Lung microvascular endothelial cell (primary cell): ENCODE measurements around the gene MAP6D1. TPM values are rescaled to one million over a fixed set of nuclear protein-coding genes. Genes with fewer than 3 reads are reported as not detected.

Source experiments
- DNase-seq, 2 donors: peaks; one replicate each; pipeline versions ENCODE4 v3.0.0 to v3.0.0-alpha.2; 2010; ENCODE audit warnings: low read depth in 2 of 2
- total RNA-seq: library from RNA; depleted of rRNA; stranded (reverse); fragments of >200 nt; gene quantifications from 2 replicates; pipeline ENCODE4 v1.2.1, GENCODE V29; 2014

MAP6D1 gene
- total RNA-seq = 0.60 and 1.7 TPM in 2 replicates

DNA sequence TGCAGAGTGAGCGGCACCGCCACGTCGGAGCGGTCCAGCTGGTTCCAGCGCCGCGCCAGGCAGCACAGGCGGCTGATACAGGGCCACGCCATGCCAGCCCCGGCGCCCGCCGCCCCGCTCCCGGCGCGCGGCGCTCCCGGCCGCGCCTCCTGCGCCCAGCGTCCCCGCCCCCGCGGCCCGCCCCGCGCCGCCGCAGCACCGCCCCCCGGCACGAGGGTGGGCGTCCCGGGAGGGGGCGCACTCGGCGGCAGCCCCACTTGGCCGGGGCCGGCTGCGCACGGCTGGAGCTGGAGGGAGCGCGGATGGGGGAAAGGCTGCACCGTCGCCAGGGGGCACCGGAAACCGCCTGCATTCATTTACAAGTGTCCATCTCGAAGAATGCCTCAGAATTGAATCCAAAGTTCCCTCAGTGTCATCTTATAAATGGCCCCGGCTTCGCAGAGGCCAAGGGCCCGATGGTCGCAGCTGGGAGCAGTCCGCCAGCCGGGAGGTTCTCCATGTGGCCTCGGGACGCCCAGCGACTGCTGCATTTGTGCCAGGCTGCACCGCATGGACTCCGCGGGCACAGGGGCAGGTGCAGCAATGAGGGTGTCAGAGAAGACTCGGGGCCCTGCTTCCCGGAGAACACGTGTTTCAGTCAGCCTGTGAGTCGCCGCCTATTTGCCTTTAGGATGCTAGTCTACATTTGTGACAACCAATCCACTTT lies at the start of gene MAP6D1:
Gene MAP6D1 (minus strand): TSS at position 122 of the 706 bp plus-strand sequence. CDS start 30 bp downstream, at position 92.
- DNase-seq = peak; percentile 36 to 50

DNA sequence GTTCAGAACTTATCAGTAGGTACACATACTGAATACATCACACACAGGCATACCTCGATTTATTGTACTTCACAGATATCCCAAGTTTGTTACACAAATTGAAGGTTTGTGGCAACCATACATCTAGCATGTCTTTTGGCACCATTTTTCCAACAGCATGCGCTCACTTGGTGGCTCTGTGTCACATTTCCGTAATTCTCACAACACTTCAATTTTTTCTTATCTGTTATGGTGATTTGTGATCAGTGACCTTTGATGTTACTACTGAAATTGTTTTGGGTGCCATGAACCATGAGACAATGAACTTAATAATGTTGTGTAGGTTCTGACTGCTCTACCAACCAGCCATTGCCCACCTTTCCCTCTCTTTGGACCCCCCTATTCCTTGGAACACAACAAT lies 48.5 kb upstream of the MAP6D1 start:
- DNase-seq = no peak

DNA sequence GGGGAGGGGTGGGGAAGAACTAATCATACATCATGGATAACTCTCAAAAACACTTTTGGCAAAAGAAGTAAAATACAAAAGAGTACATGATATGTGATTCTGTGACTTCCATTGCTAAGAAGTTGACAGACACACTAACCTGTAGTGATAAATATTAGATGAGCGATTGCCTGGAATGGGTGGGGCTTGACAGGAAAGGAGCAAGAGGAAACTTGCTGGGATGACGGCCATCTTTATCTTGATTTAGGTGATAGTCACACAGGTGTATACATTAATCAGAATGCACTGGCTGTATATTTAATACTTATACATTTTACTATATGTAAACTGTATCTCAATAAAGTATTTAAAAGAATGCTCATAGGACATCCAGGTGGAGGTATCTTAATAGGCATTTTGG lies 46.2 kb upstream of the MAP6D1 start:
- DNase-seq = no peak

DNA sequence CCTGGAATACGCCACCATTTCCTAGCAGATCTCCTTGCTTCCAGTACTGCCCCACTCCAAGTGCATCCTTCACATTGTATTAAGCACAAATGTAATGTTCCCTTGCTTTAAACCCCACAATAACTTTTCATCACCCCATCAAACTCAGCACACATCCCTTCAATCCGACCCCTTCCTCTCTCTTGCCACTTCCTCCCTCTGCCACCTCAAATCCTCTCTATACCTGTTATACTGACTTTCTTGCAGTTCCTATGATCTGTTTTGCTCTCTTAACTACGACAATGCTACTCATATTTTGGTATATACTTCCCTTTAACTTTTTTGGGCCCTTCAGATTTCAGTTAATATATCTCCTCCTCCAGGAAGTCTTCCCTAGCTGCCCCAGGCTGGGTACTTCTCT lies 45.2 kb upstream of the MAP6D1 start:
- no peak for DNase-seq

DNA sequence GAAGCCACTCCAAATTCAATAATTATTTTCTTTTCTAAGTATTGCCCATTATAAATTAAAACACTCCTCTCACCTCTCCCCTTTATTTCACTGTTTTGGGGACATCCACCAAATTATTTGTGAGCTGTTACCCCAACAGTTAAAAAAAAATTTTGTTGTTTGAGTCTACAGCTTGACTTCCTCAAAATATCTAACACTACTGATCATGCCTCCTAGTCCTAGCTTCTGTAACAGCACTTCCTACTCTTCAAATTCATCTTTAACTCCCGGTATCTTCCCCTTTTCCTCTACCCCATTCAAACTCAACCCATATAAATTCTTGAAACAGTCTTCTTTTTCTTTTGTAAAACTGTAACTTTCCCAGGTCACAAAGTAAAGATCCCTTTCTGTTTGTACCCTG lies 43.4 kb upstream of the MAP6D1 start:
- no peak for DNase-seq

DNA sequence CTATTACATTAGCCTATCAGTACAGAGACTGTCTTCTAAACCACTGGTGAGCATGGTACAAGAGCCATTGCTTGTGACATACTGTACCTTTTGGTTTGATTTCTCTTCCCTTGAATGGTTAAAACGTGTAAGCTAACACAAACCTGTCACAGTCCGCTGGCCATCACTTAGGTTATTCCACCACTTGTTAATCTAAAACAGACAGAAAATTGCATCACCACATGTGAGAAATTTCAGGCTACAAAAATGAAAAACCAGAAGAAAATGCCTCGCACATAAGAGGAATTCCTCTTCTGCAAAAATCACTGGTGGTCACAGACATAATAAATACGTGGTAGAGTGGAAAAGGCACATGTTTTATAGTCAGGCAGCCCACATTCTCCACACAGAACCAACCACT lies 37.2 kb upstream of the MAP6D1 start:
- no peak for DNase-seq

DNA sequence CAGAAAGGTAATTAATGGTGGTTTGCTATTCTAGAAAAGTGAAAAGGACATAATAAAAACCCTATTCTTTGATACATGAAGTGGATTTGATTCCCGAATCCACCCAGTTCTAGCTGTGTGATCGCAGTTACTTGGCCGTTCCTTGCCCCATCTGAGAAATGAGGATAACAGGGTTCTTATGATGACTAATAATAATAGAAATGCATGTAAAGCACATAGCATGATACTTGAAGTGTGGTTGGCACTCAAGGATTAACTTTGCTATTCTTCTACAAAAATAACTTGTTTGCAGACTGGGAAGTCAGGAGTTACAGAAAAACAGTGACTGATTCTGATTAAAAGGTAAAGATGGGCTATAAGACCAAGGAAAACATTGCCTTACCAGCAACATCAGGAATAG lies 32.5 kb upstream of the MAP6D1 start:
- no peak for DNase-seq

DNA sequence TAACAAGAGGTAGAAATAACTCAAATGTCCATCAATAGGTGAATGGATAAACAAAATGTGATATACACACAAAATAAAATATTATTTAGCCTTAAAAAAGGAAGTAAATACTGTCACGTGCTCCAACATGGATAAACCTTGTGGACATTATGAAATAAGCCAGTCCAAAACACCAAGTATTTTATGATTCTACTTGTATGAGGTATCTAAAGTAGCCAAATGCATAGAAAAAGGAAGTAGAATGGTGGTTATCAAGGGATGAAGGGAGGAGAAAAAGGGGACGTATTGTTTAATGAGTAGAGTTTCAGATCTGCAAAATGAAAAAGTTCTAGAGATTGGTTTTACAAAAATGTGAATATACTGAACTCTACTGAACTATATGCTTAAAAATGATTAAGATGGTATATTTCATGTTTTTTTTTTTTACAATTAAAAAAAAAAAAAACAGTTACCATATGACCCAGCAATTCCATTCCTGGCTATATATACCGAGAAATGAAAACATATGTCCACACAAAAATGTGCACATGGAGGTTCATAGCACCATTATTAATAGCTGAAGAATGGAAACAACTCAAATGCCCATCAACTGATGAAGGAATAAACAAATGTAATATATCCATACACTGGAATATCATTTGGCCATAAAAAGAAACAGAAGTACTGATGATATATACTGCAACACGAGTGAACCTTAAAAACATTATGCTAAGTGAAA lies 29.1 kb upstream of the MAP6D1 start:
- DNase-seq = no peak

DNA sequence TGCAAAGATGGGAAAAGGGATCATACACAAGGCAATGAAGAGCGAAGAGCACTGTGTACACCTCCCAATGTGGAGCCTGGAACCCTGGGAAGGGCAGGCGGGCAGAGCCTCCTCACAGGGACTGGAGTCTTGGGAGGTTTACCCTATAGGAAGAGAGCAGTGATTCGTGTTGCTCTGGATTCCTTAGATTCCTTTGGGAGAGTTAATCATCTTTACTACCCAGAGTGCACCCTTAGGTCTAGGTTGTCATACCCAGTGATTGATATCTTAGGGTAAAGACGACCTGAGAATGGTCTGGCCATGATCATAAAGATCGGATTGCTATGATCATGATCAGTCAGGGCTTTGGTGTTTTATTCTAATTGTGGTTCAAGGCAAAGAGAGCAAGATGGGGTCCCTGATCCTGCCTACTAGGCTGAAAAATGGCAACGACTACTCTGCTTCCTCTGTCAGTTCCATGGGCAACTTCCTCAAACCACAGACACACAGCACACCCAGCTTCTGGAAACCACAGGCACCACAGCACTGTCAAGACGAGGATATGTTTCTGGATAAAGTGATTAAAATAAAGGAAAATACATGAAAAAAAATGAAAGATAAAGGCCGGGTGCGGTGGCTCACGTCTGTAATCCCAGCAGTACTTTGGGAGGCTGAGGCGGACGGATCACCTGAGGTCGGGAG lies 20.4 kb upstream of the MAP6D1 start:
- DNase-seq = no peak

DNA sequence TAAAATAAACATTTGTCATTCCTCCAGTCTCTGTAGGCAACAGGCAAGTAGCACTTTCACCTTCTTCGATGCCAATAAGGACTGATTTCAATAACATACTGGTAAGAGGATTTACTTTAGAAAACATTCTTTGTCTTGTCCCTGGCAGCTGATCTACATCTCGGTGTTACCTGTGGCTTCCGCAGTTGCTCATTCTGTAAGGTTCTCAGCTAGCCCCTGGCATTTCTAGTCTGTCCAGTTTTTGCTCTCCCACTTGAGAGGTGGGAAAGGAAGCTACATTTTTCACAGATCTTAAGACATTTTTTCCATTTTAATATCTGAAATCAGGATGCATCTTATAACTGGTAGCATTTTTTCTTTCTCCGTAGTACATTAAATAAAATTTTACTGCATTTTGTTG lies 19.7 kb upstream of the MAP6D1 start:
- no peak for DNase-seq

DNA sequence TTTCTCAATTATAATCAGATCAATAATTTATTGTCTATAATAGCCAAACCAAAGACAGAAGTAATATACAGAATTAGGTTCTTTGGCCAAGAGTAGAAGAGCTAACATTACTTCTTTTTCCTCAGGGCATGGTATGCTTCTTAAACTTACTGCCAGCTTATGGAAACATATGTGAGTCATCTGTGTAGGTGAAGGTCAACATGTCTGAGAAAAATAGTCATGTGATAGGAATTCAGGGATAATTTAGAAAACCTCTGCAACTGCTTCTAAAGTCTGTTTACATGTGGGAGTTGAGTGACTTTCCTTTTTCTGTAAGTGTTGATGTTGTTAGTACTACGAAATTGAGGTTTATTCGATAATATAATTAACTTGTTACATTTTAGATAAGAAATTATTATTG lies 19.2 kb upstream of the MAP6D1 start:
- DNase-seq = peak in 1 of 2 donors; percentile 64

DNA sequence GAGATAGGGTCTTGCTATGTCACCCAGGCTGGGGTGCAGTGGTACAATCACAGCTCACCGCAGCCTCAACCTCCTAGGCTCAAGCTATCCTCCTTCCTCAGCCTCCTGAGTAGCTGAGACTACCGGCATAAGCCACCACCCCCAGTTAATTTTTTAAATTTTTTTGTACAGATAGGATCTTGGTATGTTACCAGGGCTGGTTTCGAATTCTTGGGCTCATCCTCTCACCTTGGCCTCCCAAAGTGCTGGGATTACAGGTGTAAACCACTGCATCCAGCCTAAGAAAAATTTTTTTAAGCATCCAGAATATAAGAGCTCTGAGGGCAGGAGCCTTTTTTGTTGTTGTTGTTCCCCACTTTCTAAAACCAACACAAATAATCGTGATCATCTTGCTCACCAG lies 14.4 kb upstream of the MAP6D1 start:
- DNase-seq = no peak

DNA sequence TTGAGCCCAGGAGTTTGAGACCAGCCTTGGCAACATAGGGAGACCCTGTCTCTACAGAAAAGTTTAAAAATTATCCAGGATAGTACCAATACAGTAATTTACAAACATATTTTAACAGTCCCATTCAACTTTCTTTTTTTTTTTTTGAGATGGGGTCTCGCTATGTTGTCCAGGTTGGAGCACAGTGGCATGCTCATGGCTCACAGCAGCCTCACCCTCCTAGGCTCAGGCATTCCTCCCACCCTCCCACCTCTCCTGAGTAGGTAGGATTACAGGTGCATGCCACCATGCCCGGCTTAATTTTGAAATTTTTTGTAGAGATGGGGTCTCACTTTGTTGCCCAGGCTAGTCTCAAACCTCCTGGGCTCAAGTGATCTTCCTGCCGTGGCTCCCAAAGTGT lies 12.5 kb upstream of the MAP6D1 start:
- DNase-seq = no peak

DNA sequence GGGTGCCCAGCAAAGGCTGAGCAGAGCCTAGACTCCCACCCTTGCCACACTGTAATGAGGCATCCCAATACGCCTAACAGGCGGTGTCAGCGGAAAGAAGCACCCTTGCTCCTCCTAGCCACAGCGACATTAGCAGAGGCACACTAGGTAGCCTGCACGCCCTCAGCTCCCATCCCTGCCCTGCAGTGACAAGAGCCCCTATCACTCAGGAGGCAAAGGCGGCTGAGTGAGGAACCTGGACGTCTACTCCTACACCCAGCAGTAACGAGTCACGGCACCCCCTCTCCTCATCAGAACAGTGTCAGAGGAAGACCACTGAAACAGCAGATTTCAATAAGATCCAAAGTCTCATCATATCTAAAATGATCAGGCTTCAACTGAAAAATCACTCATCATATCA lies 12.0 kb upstream of the MAP6D1 start:
- no peak for DNase-seq

DNA sequence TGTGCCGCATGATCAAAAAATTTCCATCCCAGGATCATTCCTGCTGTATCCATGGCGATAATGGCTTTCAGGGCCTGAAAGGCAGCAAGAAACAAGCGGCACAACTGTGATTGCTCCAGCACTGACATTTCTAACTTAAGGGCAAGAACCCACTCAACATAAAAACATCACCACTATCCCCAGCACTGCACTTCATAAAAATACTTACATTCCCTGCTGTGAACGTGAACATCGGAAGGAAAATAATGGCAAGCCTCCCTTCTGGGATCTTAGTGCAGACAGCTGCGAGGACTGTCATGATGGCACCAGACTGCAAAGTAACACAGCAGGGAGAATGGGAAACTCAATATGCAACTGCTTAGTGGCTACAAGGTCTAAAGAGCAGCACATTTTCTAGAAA lies 8.1 kb upstream of the MAP6D1 start:
- DNase-seq = no peak

DNA sequence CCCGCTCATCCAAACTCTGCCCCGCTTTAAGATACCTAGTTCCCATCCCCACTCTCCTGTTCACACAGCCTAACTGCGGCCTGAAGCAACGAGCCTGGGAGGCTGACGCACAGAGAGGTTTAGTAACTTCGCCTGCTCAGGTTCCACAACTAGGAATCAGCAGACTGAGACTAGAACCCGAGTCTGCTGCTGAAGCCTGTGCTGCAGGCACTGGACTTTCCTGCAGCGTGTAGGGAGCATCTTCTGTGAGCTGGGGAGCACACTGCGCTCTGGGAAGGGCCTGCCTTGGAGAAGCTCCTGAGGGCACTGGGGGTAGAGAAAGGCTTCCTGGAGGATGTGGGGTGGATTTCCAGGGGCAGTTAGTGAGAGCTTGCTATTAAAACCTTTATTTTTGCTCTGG lies 4.8 kb upstream of the MAP6D1 start:
- no peak for DNase-seq

DNA sequence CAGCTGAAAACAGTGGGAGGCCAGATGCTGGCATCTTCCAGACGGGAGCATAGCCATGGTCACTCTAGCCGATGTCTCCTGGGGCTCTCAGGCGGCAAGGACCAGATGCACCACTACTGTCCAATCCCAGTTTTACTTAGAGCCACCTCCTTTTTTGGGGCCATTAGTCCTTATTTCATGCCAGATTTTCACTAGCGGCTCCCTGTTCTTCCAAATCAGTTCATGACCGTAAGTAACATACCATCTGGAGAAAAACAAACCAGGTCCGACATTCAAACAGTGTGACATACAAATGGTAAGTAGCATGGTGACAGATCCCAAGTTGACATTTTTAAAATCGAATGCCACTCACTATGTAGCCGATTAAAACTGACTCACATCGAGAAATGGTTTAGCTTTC lies 4.1 kb upstream of the MAP6D1 start:
- DNase-seq = no peak

DNA sequence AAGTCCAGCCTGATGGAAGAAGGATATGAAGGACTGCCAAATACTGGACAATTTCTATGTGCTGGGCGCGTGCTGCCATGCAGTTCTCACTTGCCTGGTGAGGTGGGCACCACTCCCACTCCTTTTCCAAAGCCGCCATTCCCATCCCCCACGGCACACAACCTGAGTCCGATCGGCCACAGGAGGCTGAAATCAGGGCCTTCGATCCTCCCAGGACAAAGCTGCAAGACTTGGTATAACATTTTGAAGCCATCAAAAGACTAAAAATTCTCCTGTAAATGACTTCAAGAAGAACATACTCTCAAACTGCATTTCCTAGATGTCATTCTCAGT lies 3.1 kb upstream of the MAP6D1 start:
- DNase-seq = no peak

DNA sequence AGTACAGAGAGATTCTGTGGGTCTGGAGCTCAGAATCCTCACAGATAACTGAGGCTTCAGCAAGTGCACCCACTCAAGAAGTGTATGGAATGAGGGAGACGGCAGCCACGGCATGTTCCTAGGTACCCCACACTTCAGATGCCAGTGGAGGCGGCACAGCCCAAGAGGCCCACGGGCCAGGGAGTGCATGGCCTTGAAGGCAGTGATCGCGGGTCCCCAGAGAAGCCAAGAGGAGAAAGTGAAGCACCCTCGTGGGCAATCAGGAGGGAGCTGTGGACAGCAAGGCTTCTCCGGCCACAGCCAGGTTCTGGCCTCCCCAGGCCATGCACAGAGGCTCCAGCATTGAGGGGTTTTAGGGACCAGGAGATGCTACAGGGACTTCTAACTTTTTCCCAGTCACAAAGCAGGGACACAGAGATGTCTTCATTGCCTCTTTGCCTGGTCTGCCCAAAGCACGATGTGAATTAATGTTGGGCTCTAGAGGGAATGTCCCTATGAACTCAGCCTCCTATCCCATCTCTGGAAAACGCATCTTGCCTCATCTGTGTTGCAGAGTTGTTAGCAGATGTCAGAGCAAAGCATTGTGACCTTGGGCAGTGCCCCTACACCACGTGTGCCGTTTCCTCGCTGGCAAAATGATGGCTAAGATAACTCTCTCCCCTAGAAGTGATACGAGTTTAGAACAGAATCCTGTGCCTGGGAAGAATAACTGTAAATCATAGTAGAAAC lies 2.6 kb upstream of the MAP6D1 start:
- no peak for DNase-seq

DNA sequence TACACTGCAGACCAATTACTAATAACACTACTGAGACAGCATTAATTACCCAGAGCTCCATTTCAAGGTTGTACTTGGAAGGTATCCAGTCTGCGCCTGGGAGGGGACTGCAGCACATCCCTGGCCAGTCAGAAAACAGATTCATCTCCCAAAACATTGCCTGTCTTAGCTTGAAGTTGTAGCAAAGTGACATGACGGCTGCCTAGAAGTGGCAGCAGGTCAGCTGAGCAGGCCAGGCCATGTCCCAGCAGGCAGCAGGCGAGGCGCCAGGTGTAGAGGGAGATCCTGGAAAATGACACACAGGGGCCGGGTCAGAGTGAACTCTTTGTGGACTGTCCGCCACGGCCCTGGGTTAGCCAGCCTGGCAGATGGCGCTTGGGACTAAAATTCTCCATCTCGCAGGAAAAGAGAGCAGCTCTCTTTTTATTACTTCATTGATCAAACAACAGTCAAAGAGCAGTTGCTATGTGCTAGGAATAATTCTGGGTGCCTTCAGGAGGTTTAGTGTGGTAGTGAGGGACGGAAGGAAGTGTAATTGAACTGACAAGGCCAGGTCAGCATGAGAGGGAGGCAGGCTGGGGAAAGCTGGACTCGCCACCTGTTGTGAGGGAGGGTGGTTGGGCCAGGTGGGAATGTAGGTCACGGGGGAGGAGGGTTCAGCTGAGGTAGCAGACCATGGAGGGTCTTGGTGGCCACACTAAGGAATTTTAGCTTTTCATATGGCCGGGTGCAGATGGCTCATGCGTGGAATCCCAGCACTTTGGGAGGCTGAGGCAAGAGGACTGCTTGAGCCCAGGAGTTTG lies 1.3 kb upstream of the MAP6D1 start:
- DNase-seq = peak in 1 of 2 donors; percentile 18

DNA sequence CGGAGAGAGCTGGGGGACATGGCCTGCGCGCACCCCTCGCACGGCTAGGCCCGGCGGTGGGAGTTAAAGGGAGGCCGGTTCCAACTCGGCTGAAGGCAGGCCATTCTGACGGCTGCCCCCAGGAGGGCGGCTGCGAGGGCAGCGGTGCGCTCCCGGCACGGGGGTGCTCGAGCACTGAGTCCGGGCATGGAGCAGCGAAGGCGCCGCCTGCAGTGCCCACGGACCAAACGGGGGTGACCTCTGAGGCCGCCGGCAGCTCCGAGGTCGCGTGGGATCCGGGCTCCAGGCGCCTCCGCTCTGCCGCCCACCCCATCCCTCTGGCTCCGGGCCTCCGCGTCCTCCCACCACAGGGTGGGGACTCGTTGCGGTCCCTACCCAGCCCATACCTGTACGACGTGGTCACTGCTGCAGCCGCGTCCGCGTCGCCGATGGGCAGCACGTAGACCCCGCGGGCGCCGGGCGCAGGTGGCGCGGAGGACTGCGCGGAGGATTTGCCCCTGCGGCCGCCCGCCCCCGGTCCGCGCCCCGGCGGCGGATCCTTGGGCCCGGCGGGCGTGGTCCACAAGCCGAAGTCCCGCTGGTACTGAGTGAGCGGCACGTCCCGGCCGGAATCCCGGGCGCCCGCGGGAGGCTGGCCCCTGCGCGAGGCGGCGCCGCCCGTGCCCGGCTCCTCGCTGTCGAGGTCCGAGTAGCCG lies 469 bp downstream of the MAP6D1 start:
- DNase-seq = peak; percentile 16 to 24
